Measurements from ENCODE around the gene INKA1. TPM values are rescaled to one million over a fixed set of nuclear protein-coding genes. Genes with fewer than 3 reads are reported as not detected.

INKA1 gene
- total RNA-seq, 4 donors from 2014 or later = 1.4 to 1.5 TPM; not detected in 2

- peak; percentile 47 for DNase-seq
- H3K4me3 ChIP-seq = peak overlapping the region; percentile 61 to 96 (median 92)
- peaks cover 23 to 49% (median 35%) of the 10 kb centered on the region in 4 donors for H3K4me1 ChIP-seq
- H3K36me3 ChIP-seq = no peaks in the 10 kb centered on the region
- 2 to 7% methylated on average over 8 to 48 of the region's 50 CpGs for WGBS, 2 donors (ENCODE audit: low coverage in 1 of 2)
- in situ Hi-C loops (cut with MboI; ENCODE audit: low pct_ligation_motif_present in 1 of 4, low pct_unique_long_range_greater_than_20kb in 1 of 4, low sequenced_read_pairs in 3 of 4) = loop anchor here in 1 of 4 donors (5.0 kb wide), 1 partner anchor 63 kb away; the partner anchor contains the start of gene GMPPB
- intact Hi-C loops (cut with DNase I; ENCODE audit: low total_unique reads) = no loop called here
- H3K27me3 ChIP-seq = no peaks in the 10 kb centered on the region
- H3K27ac ChIP-seq = peak overlapping the region; percentile 94 to 97 (median 97)
- H3K9me3 ChIP-seq = no peaks in the 10 kb centered on the region
- TF ChIP-seq, protein P1, sequence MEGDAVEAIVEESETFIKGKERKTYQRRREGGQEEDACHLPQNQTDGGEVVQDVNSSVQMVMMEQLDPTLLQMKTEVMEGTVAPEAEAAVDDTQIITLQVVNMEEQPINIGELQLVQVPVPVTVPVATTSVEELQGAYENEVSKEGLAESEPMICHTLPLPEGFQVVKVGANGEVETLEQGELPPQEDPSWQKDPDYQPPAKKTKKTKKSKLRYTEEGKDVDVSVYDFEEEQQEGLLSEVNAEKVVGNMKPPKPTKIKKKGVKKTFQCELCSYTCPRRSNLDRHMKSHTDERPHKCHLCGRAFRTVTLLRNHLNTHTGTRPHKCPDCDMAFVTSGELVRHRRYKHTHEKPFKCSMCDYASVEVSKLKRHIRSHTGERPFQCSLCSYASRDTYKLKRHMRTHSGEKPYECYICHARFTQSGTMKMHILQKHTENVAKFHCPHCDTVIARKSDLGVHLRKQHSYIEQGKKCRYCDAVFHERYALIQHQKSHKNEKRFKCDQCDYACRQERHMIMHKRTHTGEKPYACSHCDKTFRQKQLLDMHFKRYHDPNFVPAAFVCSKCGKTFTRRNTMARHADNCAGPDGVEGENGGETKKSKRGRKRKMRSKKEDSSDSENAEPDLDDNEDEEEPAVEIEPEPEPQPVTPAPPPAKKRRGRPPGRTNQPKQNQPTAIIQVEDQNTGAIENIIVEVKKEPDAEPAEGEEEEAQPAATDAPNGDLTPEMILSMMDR (IDR thresholded peaks at IDR 0.05) = no peak
- no peak for TF ChIP-seq EP300 (IDR thresholded peaks at IDR 0.05; ENCODE audit: low read depth)
- TF ChIP-seq POLR2AphosphoS5 (IDR thresholded peaks at IDR 0.05) = no peak
- no peak for TF ChIP-seq POLR2A (IDR thresholded peaks at IDR 0.05)
These were observed 17.3 kb upstream of the INKA1 start for GRCh38 chr3:49785565-49786356.

- H3K27me3 ChIP-seq = no peaks in the 10 kb centered on the region
These were observed 16.5 kb upstream of the INKA1 start, which contains the start of gene IP6K1 for GRCh38 chr3:49786357-49787181. Gene IP6K1 (minus strand): TSS chr3:49786542. CDS start chr3:49748040, 38,502 bp downstream.

DNA sequence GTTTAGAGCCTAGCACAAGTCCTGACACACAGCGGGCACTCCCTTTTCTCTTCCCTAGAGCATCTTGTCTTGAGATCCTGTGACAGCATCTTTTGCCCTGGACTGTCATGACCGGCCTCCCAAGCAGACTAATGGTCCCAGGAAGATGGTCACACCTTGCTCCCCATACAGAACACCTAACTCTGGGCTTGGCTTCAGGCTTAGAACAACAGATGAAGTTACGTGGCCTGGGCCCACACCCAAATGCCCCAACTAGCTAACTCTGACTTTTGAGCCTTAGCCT lies 15.9 kb upstream of the INKA1 start:
- Histone ChIP-seq H3K4me3 (peak overlapping the region in 2 of 4 donors; percentile 93 to 96), H3K9me3 (no peaks in the 10 kb centered on the region), H3K4me1 (peaks cover 23 to 37% (median 25%) of the 10 kb centered on the region in 4 donors), H3K27ac (peak overlapping the region; percentile 94 to 97 (median 97)), H3K36me3 (no peaks in the 10 kb centered on the region), H3K27me3 (no peaks in the 10 kb centered on the region)
- in situ Hi-C loops (cut with MboI; ENCODE audit: low pct_ligation_motif_present in 1 of 4, low pct_unique_long_range_greater_than_20kb in 1 of 4, low sequenced_read_pairs in 3 of 4) = loop anchor here in 1 of 4 donors (5.0 kb wide), 1 partner anchor 65 kb away; the partner anchor contains the start of gene GMPPB
- TF ChIP-seq POLR2A (IDR thresholded peaks at IDR 0.05) = no peak
- TF ChIP-seq, protein P1 (IDR thresholded peaks at IDR 0.05) = no peak
- no peak for TF ChIP-seq EP300 (IDR thresholded peaks at IDR 0.05; ENCODE audit: low read depth)
- TF ChIP-seq POLR2AphosphoS5 (IDR thresholded peaks at IDR 0.05) = no peak
- no peak for DNase-seq
- intact Hi-C loops (cut with DNase I; ENCODE audit: low total_unique reads) = no loop called here
- 69% methylated on average over 3 of the region's 3 CpGs; no CpG with 5 or more reads in 1 of the 2 donors for WGBS, 2 donors (ENCODE audit: low coverage in 1 of 2)

More at GRCh38 chr3:49786357-49787181, 16.5 kb upstream of the INKA1 start, which contains the start of gene IP6K1:
- intact Hi-C loops (cut with DNase I; ENCODE audit: low total_unique reads) (no loop called here), in situ Hi-C loops (cut with MboI; ENCODE audit: low pct_ligation_motif_present in 1 of 4, low pct_unique_long_range_greater_than_20kb in 1 of 4, low sequenced_read_pairs in 3 of 4) (loop anchor here in 1 of 4 donors (5.0 kb wide), 1 partner anchor 64 kb away; the partner anchor contains the start of gene GMPPB)
- peak within 1 kb of the TSS; percentile 61 to 96 (median 92) for H3K4me3 ChIP-seq
- DNase-seq = peak; percentile 100
- no peaks in the 10 kb centered on the region for H3K9me3 ChIP-seq
- WGBS, 2 donors (ENCODE audit: low coverage in 1 of 2) = 4% methylated on average over 38 of the region's 55 CpGs; no CpG with 5 or more reads in 1 of the 2 donors
- TF ChIP-seq POLR2AphosphoS5 (IDR thresholded peaks at IDR 0.05) (peak; percentile 67 to 92 (median 88)), EP300 (IDR thresholded peaks at IDR 0.05; ENCODE audit: low read depth) (no peak), POLR2A (IDR thresholded peaks at IDR 0.05) (peak; percentile 83)
- TF ChIP-seq, protein P1 (IDR thresholded peaks at IDR 0.05) = peak in 1 of 5 experiments; percentile 13
- peaks cover 23 to 40% (median 28%) of the 10 kb centered on the region in 4 donors for H3K4me1 ChIP-seq
- no peaks in the 10 kb centered on the region for H3K36me3 ChIP-seq
- peak within 1 kb of the TSS; percentile 94 to 97 (median 97) for H3K27ac ChIP-seq
